HuH-7 (cell line): ENCODE data around the gene UMODL1.
"Not testable (repeated sequence)": the region's sequence is repeated elsewhere in the genome, so short reads cannot be mapped to it uniquely, and the experiment has no call there.

Experiments used
- DNase-seq: peaks from one replicate; pipeline ENCODE4 v3.0.0; 2011; ENCODE audit warnings: low spot score

Gene UMODL1

GRCh38 chr21:42112857-42113256 lies 41.7 kb downstream of the UMODL1 start:
- DNase-seq: no peak

GRCh38 chr21:42113926-42114409 lies 42.9 kb downstream of the UMODL1 start:
- DNase-seq: peak; percentile 64

- no peak for DNase-seq
Observed at GRCh38 chr21:42114646-42115045, 43.5 kb downstream of the UMODL1 start.

- DNase-seq: no peak
Observed at GRCh38 chr21:42115136-42115683, 44.1 kb downstream of the UMODL1 start.

GRCh38 chr21:42116551-42116950 lies 45.4 kb downstream of the UMODL1 start:
- not testable (repeated sequence) for DNase-seq

- DNase-seq: peak; percentile 76
Observed at GRCh38 chr21:42117229-42117966, 46.3 kb downstream of the UMODL1 start.

- no peak for DNase-seq
Observed at GRCh38 chr21:42117967-42118780, 47.1 kb downstream of the UMODL1 start.

GRCh38 chr21:42118901-42119300 lies 47.8 kb downstream of the UMODL1 start:
- no peak for DNase-seq

GRCh38 chr21:42120101-42120902 lies 49.2 kb downstream of the UMODL1 start:
- peak; percentile 53 for DNase-seq

GRCh38 chr21:42120903-42121535 lies 49.9 kb downstream of the UMODL1 start:
- DNase-seq: no peak

- DNase-seq: no peak
Observed at GRCh38 chr21:42121794-42122193, 50.7 kb downstream of the UMODL1 start.

- DNase-seq: no peak
Observed at GRCh38 chr21:42122398-42122797, 51.3 kb downstream of the UMODL1 start.

GRCh38 chr21:42122808-42123207 lies 51.7 kb downstream of the UMODL1 start:
- no peak for DNase-seq

GRCh38 chr21:42123219-42123908 lies 52.2 kb downstream of the UMODL1 start:
- DNase-seq: no peak

GRCh38 chr21:42124081-42124480 lies 53.0 kb downstream of the UMODL1 start:
- no peak for DNase-seq

- no peak for DNase-seq
Observed at GRCh38 chr21:42124826-42125570, 53.9 kb downstream of the UMODL1 start.

- peak; percentile 72 for DNase-seq
Observed at GRCh38 chr21:42125571-42126544, 54.7 kb downstream of the UMODL1 start.

- DNase-seq: no peak
Observed at GRCh38 chr21:42127164-42128150, 56.3 kb downstream of the UMODL1 start.
